Measurements from ENCODE around the gene ANKRD28. TPM values are rescaled to one million over a fixed set of nuclear protein-coding genes. Genes with fewer than 3 reads are reported as not detected.
"Not testable (repeated sequence)": the region's sequence is repeated elsewhere in the genome, so short reads cannot be mapped to it uniquely, and the experiment has no call there.

Gene ANKRD28
- total and polyA plus RNA-seq, 2 of the 4 experiments (the other 2 are of a cell fraction), result 52.6 to 211 TPM

GRCh38 chr3:15844889-15845288, 47.1 kb upstream of the ANKRD28 start:
- Histone ChIP-seq H2BK20ac (ENCODE audit: low read depth, low read length) (no peak overlapping the region), H3K4me1 (ENCODE audit: control insufficient read depth, insufficient read depth, low read length) (no peaks in the 10 kb centered on the region), H3K9me1 (ENCODE audit: insufficient read depth, low read length) (no peaks in the 10 kb centered on the region), H3K27me3 (ENCODE audit: control insufficient read depth, insufficient read depth, low read length) (no peaks in the 10 kb centered on the region), H3K56ac (ENCODE audit: extremely low read depth, insufficient read depth, low read length) (no peak overlapping the region), H3K36me3 (ENCODE audit: control insufficient read depth, insufficient read depth, low read length) (no peaks in the 10 kb centered on the region), H3K4me2 (ENCODE audit: low read depth, low read length) (no peak overlapping the region), H2BK15ac (ENCODE audit: low read depth, low read length) (no peak overlapping the region), H4K5ac (ENCODE audit: low read depth, low read length) (no peak overlapping the region), H3K4me3 (ENCODE audit: insufficient read depth, low read depth, low read length) (no peak overlapping the region), H2BK5ac (ENCODE audit: low read depth, low read length, poor library complexity, severe bottlenecking) (no peak overlapping the region), H2BK120ac (ENCODE audit: low read depth, low read length) (no peak overlapping the region), H3K79me1 (ENCODE audit: low read depth in 1 of 2, low read length in 2 of 2) (peaks cover 22 to 24% of the 10 kb centered on the region in 2 experiments; a peak in 3 of 4 replicates), H3K23ac (ENCODE audit: low read depth, low read length) (no peak overlapping the region), H4K91ac (ENCODE audit: insufficient read depth, low read depth, low read length) (no peak overlapping the region), H3K9ac (ENCODE audit: low read depth, low read length) (no peak overlapping the region), H3K27ac (ENCODE audit: insufficient read depth, low read length) (no peak overlapping the region), H2AFZ (replicated peaks; ENCODE audit: low read length, poor library complexity) (no peak overlapping the region), H2AK5ac (ENCODE audit: low read depth, low read length) (no peak overlapping the region), H2AK9ac (replicated peaks; ENCODE audit: low read depth, low read length, poor library complexity) (no peak overlapping the region), H3K14ac (replicated peaks; ENCODE audit: low read depth, low read length) (no peak overlapping the region), H3K4ac (ENCODE audit: low read depth, low read length) (no peak overlapping the region), H4K8ac (ENCODE audit: low read depth in 2 of 2, low read length in 2 of 2) (no peak overlapping the region), H3K9me3 (ENCODE audit: control insufficient read depth, insufficient read depth, low read length) (no peaks in the 10 kb centered on the region), H4K20me1 (ENCODE audit: insufficient read depth, low read length) (no peaks in the 10 kb centered on the region), H3K18ac (ENCODE audit: low read depth, low read length) (no peak overlapping the region)
- ATAC-seq (ENCODE audit: low read depth), result no peak
- in situ Hi-C loops (cut with MboI; ENCODE audit: low sequenced_read_pairs) (loop anchor here (25.0 kb wide), 1 partner anchor 692 kb away; no protein-coding TSS in a partner anchor), intact Hi-C loops (cut with micrococcal nuclease) (no loop called here), dilution Hi-C loops (cut with HindIII; ENCODE audit: low sequenced_read_pairs, unreplicated experiment) (no loop called here)
- CTCF ChIA-PET, result no interaction called here
- WGBS, 2 experiments (ENCODE audit: extremely low coverage in 2 of 2, insufficient read length in 1 of 2), result no CpG with 5 or more reads among the region's 3 CpGs
- no peak for DNase-seq
- TF ChIP-seq RFX5 (IDR thresholded peaks at IDR 0.05; ENCODE audit: low read depth, low read length), result no peak
- TF ChIP-seq CEBPB (IDR thresholded peaks at IDR 0.05; ENCODE audit: low read depth, low read length), result no peak
- no TSS peak for BruUV-seq (replicated peaks)
- POLR2A ChIA-PET (ENCODE audit: unreplicated experiment), result no interaction called here

- dilution Hi-C loops (cut with HindIII; ENCODE audit: low sequenced_read_pairs, unreplicated experiment); H2AFZ ChIP-seq (replicated peaks; ENCODE audit: low read length, poor library complexity); DNase-seq; H3K36me3 ChIP-seq (ENCODE audit: control insufficient read depth, insufficient read depth, low read length); H3K14ac ChIP-seq (replicated peaks; ENCODE audit: low read depth, low read length); H4K20me1 ChIP-seq (ENCODE audit: insufficient read depth, low read length); H3K23ac ChIP-seq (ENCODE audit: low read depth, low read length); H3K4me3 ChIP-seq (ENCODE audit: insufficient read depth, low read depth, low read length); H3K18ac ChIP-seq (ENCODE audit: low read depth, low read length); H3K4me2 ChIP-seq (ENCODE audit: low read depth, low read length); H3K56ac ChIP-seq (ENCODE audit: extremely low read depth, insufficient read depth, low read length); H3K27ac ChIP-seq (ENCODE audit: insufficient read depth, low read length); intact Hi-C loops (cut with micrococcal nuclease); BruUV-seq (replicated peaks); ATAC-seq (ENCODE audit: low read depth); H3K9me1 ChIP-seq (ENCODE audit: insufficient read depth, low read length); H4K91ac ChIP-seq (ENCODE audit: insufficient read depth, low read depth, low read length); H2BK20ac ChIP-seq (ENCODE audit: low read depth, low read length); H3K9ac ChIP-seq (ENCODE audit: low read depth, low read length); H4K5ac ChIP-seq (ENCODE audit: low read depth, low read length); H2BK5ac ChIP-seq (ENCODE audit: low read depth, low read length, poor library complexity, severe bottlenecking); H2AK5ac ChIP-seq (ENCODE audit: low read depth, low read length); H4K8ac ChIP-seq (ENCODE audit: low read depth in 2 of 2, low read length in 2 of 2); H3K4ac ChIP-seq (ENCODE audit: low read depth, low read length); H3K4me1 ChIP-seq (ENCODE audit: control insufficient read depth, insufficient read depth, low read length); H2BK120ac ChIP-seq (ENCODE audit: low read depth, low read length); H2AK9ac ChIP-seq (replicated peaks; ENCODE audit: low read depth, low read length, poor library complexity); POLR2A ChIA-PET (ENCODE audit: unreplicated experiment); H3K27me3 ChIP-seq (ENCODE audit: control insufficient read depth, insufficient read depth, low read length); H3K9me3 ChIP-seq (ENCODE audit: control insufficient read depth, insufficient read depth, low read length); H2BK15ac ChIP-seq (ENCODE audit: low read depth, low read length): not testable (repeated sequence)
- CTCF ChIA-PET, result interaction anchor here (0.7 kb wide), 1 partner anchor 201 kb away, joined by 3 read pairs; no protein-coding TSS in a partner anchor
- no CpG with 5 or more reads among the region's 4 CpGs for WGBS, 2 experiments (ENCODE audit: extremely low coverage in 2 of 2, insufficient read length in 1 of 2)
- peaks cover 12 to 29% of the 10 kb centered on the region in 2 experiments; a peak in 3 of 4 replicates for H3K79me1 ChIP-seq (ENCODE audit: low read depth in 1 of 2, low read length in 2 of 2)
- in situ Hi-C loops (cut with MboI; ENCODE audit: low sequenced_read_pairs), result loop anchor here (25.0 kb wide), 1 partner anchor 696 kb away; no protein-coding TSS in a partner anchor
Measured at GRCh38 chr3:15841091-15841973, 43.6 kb upstream of the ANKRD28 start.

All from IMR-90 (cell line).